HepG2 (cell line): Measurements from ENCODE around the gene LAIR1. TPM values are rescaled to one million over a fixed set of nuclear protein-coding genes. Genes with fewer than 3 reads are reported as not detected.

Experiments used
- ATAC-seq: fragments of 200-7000 bp; cut with Tn5 transposase; 3 replicates; pipeline ENCODE4 v1.9.1; 2020; ENCODE audit warnings: mild to moderate bottlenecking, moderate library complexity
- BruUV-seq: library from RNA; stranded (reverse); fragments of 400-500 nt; replicated peaks from 2 replicates; lab custom pipeline; 2021; lab: Mats Ljungman, UMichigan
- CTCF ChIA-PET: fragments of 300-600 bp; formaldehyde crosslinking; extraction: SDS; loops from one replicate; lab custom pipeline; 2021; ENCODE audit warnings: low total read pairs, inconsistent platforms, low intra/inter-chr PET ratio; lab: Yijun Ruan, JAX
- POLR2A ChIA-PET: fragments of 350-600 bp; sonication (Branson Sonifier 250); formaldehyde crosslinking; loops from one replicate; lab custom pipeline; 2020; ENCODE audit warnings: antibody characterized with exemption, inconsistent platforms; lab: Yijun Ruan, JAX
- DNase-seq: peaks from one replicate; pipeline ENCODE4 v3.0.0-alpha.2; 2015; ENCODE audit warnings: low spot score
- FAIRE-seq: peaks from 3 replicates; lab custom pipeline; 2011; peaks lifted over from hg19 to GRCh38; lab: Jason Lieb, UNC
- H2AFZ ChIP-seq: one replicate; pipeline ENCODE4 v1.6.1; 2011; ENCODE audit warnings: low read length, inconsistent platforms
- H3K27ac ChIP-seq: fragments of 300-600 bp; 3 replicates; pipeline ENCODE4 v1.8.0; 2011; ENCODE audit warnings: mixed run types, mild to moderate bottlenecking, mixed read lengths, low read length, inconsistent platforms; ENCODE audit not compliant: insufficient read depth; ENCODE audit errors: extremely low read length
- H3K27me3 ChIP-seq, 2 experiments: fragments of 200-600 bp in 1 of 2; 2 replicates in 1 of 2; 3 replicates in 1 of 2; pipeline versions ENCODE4 v1.6.0 to v1.8.0; 2011; ENCODE audit warnings: low read length in 2 of 2, mild to moderate bottlenecking in 2 of 2, moderate library complexity in 2 of 2, inconsistent platforms in 1 of 2; ENCODE audit not compliant: insufficient read depth in 2 of 2, control insufficient read depth in 1 of 2
- H3K36me3 ChIP-seq, 2 experiments: fragments of 200-600 bp in 1 of 2; replicated peaks in 1 of 2; 2 replicates in 1 of 2; 3 replicates in 1 of 2; pipeline versions ENCODE4 v1.5.1 to v1.8.0; 2011; ENCODE audit warnings: low read length in 2 of 2, inconsistent platforms in 1 of 2; ENCODE audit not compliant: insufficient read depth in 2 of 2, control insufficient read depth in 1 of 2
- H3K4me1 ChIP-seq: 2 replicates; pipeline ENCODE4 v1.5.1; 2012; ENCODE audit warnings: low read length, inconsistent platforms; ENCODE audit not compliant: insufficient read depth
- H3K4me2 ChIP-seq: 2 replicates; pipeline ENCODE4 v1.6.0; 2011; ENCODE audit warnings: low read depth, low read length, inconsistent platforms
- H3K4me3 ChIP-seq, 3 experiments: fragments of 200-600 bp in 1 of 3; sonication (generic), shearing (Covaris generic) in 1 of 3; replicated peaks in 1 of 3; 2 replicates each; pipeline ENCODE4 v1.5.1; 2011 to 2016; ENCODE audit warnings: low read length in 3 of 3, inconsistent platforms in 2 of 3, low read depth in 2 of 3, mild to moderate bottlenecking in 2 of 3, control low read depth in 1 of 3, mixed read lengths in 1 of 3; ENCODE audit not compliant: insufficient read depth in 1 of 3
- H3K79me2 ChIP-seq: one replicate; pipeline ENCODE4 v1.6.1; 2011; ENCODE audit warnings: low read length, inconsistent platforms; ENCODE audit not compliant: insufficient read depth
- H3K9ac ChIP-seq: 2 replicates; pipeline ENCODE4 v1.6.0; 2011; ENCODE audit warnings: mild to moderate bottlenecking, low read depth, low read length, inconsistent platforms; ENCODE audit not compliant: insufficient read depth
- H3K9me3 ChIP-seq: 2 replicates; pipeline ENCODE4 v1.5.1; 2012; ENCODE audit warnings: mild to moderate bottlenecking, low read length
- H4K20me1 ChIP-seq: 2 replicates; pipeline ENCODE4 v1.6.0; 2011; ENCODE audit warnings: inconsistent platforms, mild to moderate bottlenecking, low read length, moderate library complexity; ENCODE audit not compliant: insufficient read depth
- CSRNP1 ChIP-seq: sonication (generic); formaldehyde crosslinking; IDR thresholded peaks from 2 replicates; pipeline ENCODE4 v1.8.1; 2023; ENCODE audit warnings: mild to moderate bottlenecking, missing genetic modification reagents
- DMAP1 ChIP-seq: IDR thresholded peaks from 2 replicates; pipeline ENCODE4 v1.6.1; 2016
- FOSL1 ChIP-seq: sonication (generic); formaldehyde crosslinking; IDR thresholded peaks from 2 replicates; pipeline ENCODE4 v1.9.0; 2021; ENCODE audit warnings: missing genetic modification reagents, borderline replicate concordance
- GABPB1 ChIP-seq: IDR thresholded peaks from 2 replicates; pipeline ENCODE4 v1.6.1; 2016; ENCODE audit warnings: mild to moderate bottlenecking, missing genetic modification reagents, moderate library complexity, missing compliant biosample characterization
- GATAD1 ChIP-seq: IDR thresholded peaks from 2 replicates; pipeline ENCODE4 v1.6.1; 2016; ENCODE audit warnings: missing genetic modification reagents, missing compliant biosample characterization
- KLF11 ChIP-seq: IDR thresholded peaks from 2 replicates; pipeline ENCODE4 v1.6.1; 2016; ENCODE audit warnings: missing compliant biosample characterization
- NCOA1 ChIP-seq: sonication (generic); formaldehyde crosslinking; IDR thresholded peaks from 2 replicates; pipeline ENCODE4 v1.9.0; 2021; ENCODE audit warnings: missing genetic modification reagents
- SMAD3 ChIP-seq: sonication (generic); formaldehyde crosslinking; IDR thresholded peaks from 2 replicates; pipeline ENCODE4 v1.4.0; 2020; ENCODE audit warnings: missing genetic modification reagents
- SMC3 ChIP-seq: IDR thresholded peaks from 2 replicates; pipeline ENCODE4 v1.6.1; 2011; ENCODE audit warnings: low read length, improper control_type of control experiment
- TEAD3 ChIP-seq: optimal IDR thresholded peaks from 2 replicates; pipeline ENCODE3; 2016; ENCODE audit warnings: borderline replicate concordance
- ZBTB39 ChIP-seq: sonication (generic); formaldehyde crosslinking; IDR thresholded peaks from 2 replicates; pipeline ENCODE4 v1.5.0; 2020; ENCODE audit warnings: missing genetic modification reagents
- ZFP62 ChIP-seq: sonication (generic); formaldehyde crosslinking; IDR thresholded peaks from 2 replicates; pipeline ENCODE4 v1.4.0; 2020; ENCODE audit warnings: missing genetic modification reagents
- ZFP91 ChIP-seq: sonication (generic); formaldehyde crosslinking; IDR thresholded peaks from 2 replicates; pipeline ENCODE4 v1.9.0; 2022; ENCODE audit warnings: missing genetic modification reagents, mild to moderate bottlenecking, borderline replicate concordance
- ZNF207 ChIP-seq: fragments of 450-650 bp; IDR thresholded peaks from 2 replicates; pipeline ENCODE4 v1.6.1; 2016; ENCODE audit warnings: antibody characterized with exemption, borderline replicate concordance
- ZNF251 ChIP-seq: sonication (generic); formaldehyde crosslinking; IDR thresholded peaks from 2 replicates; pipeline ENCODE4 v1.9.0; 2021; ENCODE audit warnings: mild to moderate bottlenecking, missing genetic modification reagents
- ZNF432 ChIP-seq: sonication (generic); formaldehyde crosslinking; IDR thresholded peaks from 2 replicates; pipeline ENCODE4 v1.5.0; 2020; ENCODE audit warnings: missing genetic modification reagents, mild to moderate bottlenecking, borderline replicate concordance
- ZNF510 ChIP-seq: sonication (generic); formaldehyde crosslinking; IDR thresholded peaks from 2 replicates; pipeline ENCODE4 v1.4.0; 2020; ENCODE audit warnings: low read depth, mild to moderate bottlenecking, missing genetic modification reagents
- ZNF800 ChIP-seq: sonication (generic); formaldehyde crosslinking; IDR thresholded peaks from 2 replicates; pipeline ENCODE4 v1.4.0; 2020; ENCODE audit warnings: missing genetic modification reagents
- ZSCAN20 ChIP-seq: sonication (generic); formaldehyde crosslinking; IDR thresholded peaks from 2 replicates; pipeline ENCODE4 v1.4.0; 2020; ENCODE audit warnings: missing genetic modification reagents, mild to moderate bottlenecking, borderline replicate concordance
- WGBS: methylation state at CpG from one replicate; pipeline ENCODE4 v1.1.6; 2017; ENCODE audit warnings: low lambda C conversion rate; 5-methylcytosine and 5-hydroxymethylcytosine counted together
- in situ Hi-C: cut with HindIII; loops from 2 replicates; pipeline ENCODE4 v1.10.0; 2017; ENCODE audit warnings: low pct_unique_long_range_greater_than_20kb; ENCODE audit not compliant: extremely low pct_ligation_motif_present
- intact Hi-C: fragments of 100-400 bp; cut with micrococcal nuclease; formaldehyde crosslinking; loops from one replicate; pipeline ENCODE4 v1.10.0; 2022; ENCODE audit not compliant: unreplicated experiment
- polyA plus RNA-seq, 8 experiments: library from polyadenylated mRNA; depleted of rRNA in 3 of 8; stranded (reverse) in 7 of 8; unstranded in 1 of 8; fragments of >200 nt; fragmentation: Illumina TruSeq in 4 of 8; extraction: Trizol in 4 of 8; gene quantifications; 2 replicates each; pipeline versions ENCODE4 v1.2.1 to v1.2.3, GENCODE V29; 2011 to 2016; ENCODE audit warnings: low read depth in 4 of 8, missing spikeins in 1 of 8, mixed read lengths in 1 of 8; ENCODE audit not compliant: insufficient read depth in 1 of 8
- total RNA-seq, 5 experiments: library from RNA; depleted of rRNA; stranded (reverse); fragments of >200 nt; fragmentation: Illumina TruSeq; extraction: Trizol; gene quantifications; 2 replicates each; pipeline ENCODE4 v1.2.3, GENCODE V29; 2016; ENCODE audit warnings: low read depth in 1 of 5

Gene LAIR1
- total and polyA plus RNA-seq, 2 of the 13 experiments (the other 11 are each of a cell fraction or from before 2014, with no cell fraction given), result 0.75 to 1.2 TPM

GRCh38 chr19:54399189-54399588, 34.5 kb upstream of the LAIR1 start (continued):
- TF ChIP-seq ZFP91 (CRISPR knock-in tag), result no peak
- TF ChIP-seq ZNF207, result no peak
- no peak for TF ChIP-seq TEAD3
- no peak for TF ChIP-seq SMAD3 (CRISPR knock-in tag)
- no peak for TF ChIP-seq ZNF510 (CRISPR knock-in tag)
- TF ChIP-seq ZNF800, result no peak
- no peak for TF ChIP-seq KLF11 (CRISPR knock-in tag)
- no peak for TF ChIP-seq GATAD1 (CRISPR knock-in tag)
- no peak for TF ChIP-seq FOSL1 (CRISPR knock-in tag)
- TF ChIP-seq GABPB1, result no peak
- TF ChIP-seq ZNF432, result no peak

GRCh38 chr19:54395685-54396084, 31.0 kb upstream of the LAIR1 start:
- no peak for ATAC-seq
- in situ Hi-C loops, result no loop called here
- Histone ChIP-seq H2AFZ (no peak overlapping the region), H3K27me3 (peaks cover 0 to 4% of the 10 kb centered on the region in 2 experiments; a peak in 1 of 5 replicates), H3K4me3 (no peak overlapping the region), H4K20me1 (no peaks in the 10 kb centered on the region), H3K27ac (no peak overlapping the region), H3K9me3 (no peaks in the 10 kb centered on the region), H3K4me1 (no peaks in the 10 kb centered on the region), H3K79me2 (no peaks in the 10 kb centered on the region), H3K4me2 (no peak overlapping the region), H3K9ac (no peak overlapping the region), H3K36me3 (no peaks in the 10 kb centered on the region)
- TF ChIP-seq ZSCAN20 (CRISPR knock-in tag), result no peak
- no peak for TF ChIP-seq DMAP1
- TF ChIP-seq ZBTB39 (CRISPR knock-in tag), result no peak
- TF ChIP-seq SMC3, result no peak
- no peak for TF ChIP-seq ZFP62 (CRISPR knock-in tag)
- no peak for TF ChIP-seq ZNF251 (CRISPR knock-in tag)
- no peak for TF ChIP-seq CSRNP1
- TF ChIP-seq NCOA1 (CRISPR knock-in tag), result no peak
- TF ChIP-seq GATAD1 (CRISPR knock-in tag), result no peak
- DNase-seq, result no peak
- 49% methylated on average over 8 of the region's 8 CpGs for WGBS
- ChIA-PET CTCF (no interaction called here), POLR2A (no interaction called here)
- no TSS peak for BruUV-seq
- FAIRE-seq, result no peak
- intact Hi-C loops, result no loop called here
